Naive thymus-derived CD4-positive, alpha-beta T cell (primary cell): ENCODE measurements around the gene HERPUD1. TPM values are rescaled to one million over a fixed set of nuclear protein-coding genes. Genes with fewer than 3 reads are reported as not detected.
"Not testable (repeated sequence)": the region's sequence is repeated elsewhere in the genome, so short reads cannot be mapped to it uniquely, and the experiment has no call there.

Experiments used
- ATAC-seq: fragments of 150-1000 bp; cut with Tn5 transposase; 2 replicates; pipeline ENCODE4 v1.10.0; 2021; ENCODE audit warnings: mild to moderate bottlenecking, moderate library complexity
- CTCF ChIA-PET: fragments of 350-600 bp; sonication (Branson Sonifier 250); formaldehyde crosslinking; loops from one replicate; lab custom pipeline; 2021; ENCODE audit warnings: antibody characterized with exemption; lab: Charles Lee
- POLR2A ChIA-PET: fragments of 350-600 bp; sonication (Branson Sonifier 250); formaldehyde crosslinking; loops from one replicate; lab custom pipeline; 2021; ENCODE audit warnings: antibody characterized with exemption, inconsistent platforms; lab: Charles Lee
- DNase-seq, 9 donors: peaks; one replicate each; pipeline versions ENCODE4 v3.0.0 to v3.0.0-alpha.2; 2020 to 2022; ENCODE audit warnings: mixed read lengths in 1 of 9
- H3K27ac ChIP-seq: one replicate; pipeline ENCODE4 v1.7.0; 2013; ENCODE audit warnings: mild to moderate bottlenecking, low read depth, low read length, moderate library complexity
- H3K27me3 ChIP-seq, 2 donors: one replicate each; pipeline ENCODE4 v1.7.0; 2013; ENCODE audit warnings: low read length in 2 of 2, mild to moderate bottlenecking in 2 of 2, moderate library complexity in 2 of 2; ENCODE audit not compliant: control insufficient read depth in 2 of 2, insufficient read depth in 2 of 2
- H3K36me3 ChIP-seq, 3 experiments: 1 replicate in 2 of 3; 2 replicates in 1 of 3; pipeline ENCODE4 v1.7.0; 2013; ENCODE audit warnings: low read length in 3 of 3, mild to moderate bottlenecking in 3 of 3, moderate library complexity in 1 of 3; ENCODE audit not compliant: insufficient read depth in 3 of 3, control insufficient read depth in 2 of 3
- H3K4me1 ChIP-seq, 2 donors: one replicate each; pipeline ENCODE4 v1.7.0; 2013; ENCODE audit warnings: low read length in 2 of 2, mild to moderate bottlenecking in 2 of 2, moderate library complexity in 1 of 2; ENCODE audit not compliant: control insufficient read depth in 2 of 2, insufficient read depth in 2 of 2
- H3K4me3 ChIP-seq: 2 replicates; pipeline ENCODE4 v1.7.0; 2013; ENCODE audit warnings: mild to moderate bottlenecking, low read length
- H3K9me3 ChIP-seq, 3 experiments: 1 replicate in 2 of 3; 2 replicates in 1 of 3; pipeline ENCODE4 v1.7.0; 2013; ENCODE audit warnings: low read length in 3 of 3; ENCODE audit not compliant: control insufficient read depth in 2 of 3
- H3K27ac Mint-ChIP-seq, 9 donors: one replicate each; pipeline ENCODE4 v1.8.0; 2020 to 2022; ENCODE audit warnings: mixed read lengths in 9 of 9, mild to moderate bottlenecking in 8 of 9, moderate library complexity in 5 of 9, inconsistent platforms in 2 of 9
- H3K27me3 Mint-ChIP-seq, 5 donors: one replicate each; pipeline ENCODE4 v1.8.0; 2021 to 2022; ENCODE audit warnings: mixed read lengths in 5 of 5, mild to moderate bottlenecking in 1 of 5
- H3K36me3 Mint-ChIP-seq, 5 donors: one replicate each; pipeline ENCODE4 v1.8.0; 2020 to 2022; ENCODE audit warnings: mixed read lengths in 5 of 5, mild to moderate bottlenecking in 3 of 5, inconsistent platforms in 1 of 5
- H3K4me1 Mint-ChIP-seq, 7 donors: one replicate each; pipeline ENCODE4 v1.8.0; 2020 to 2022; ENCODE audit warnings: mixed read lengths in 7 of 7, mild to moderate bottlenecking in 3 of 7, inconsistent platforms in 1 of 7
- H3K4me3 Mint-ChIP-seq, 10 donors: one replicate each; pipeline ENCODE4 v1.8.0; 2020 to 2022; ENCODE audit warnings: mild to moderate bottlenecking in 10 of 10, mixed read lengths in 10 of 10, moderate library complexity in 6 of 10, inconsistent platforms in 2 of 10
- H3K9me3 Mint-ChIP-seq, 11 donors: one replicate each; pipeline ENCODE4 v1.8.0; 2020 to 2022; ENCODE audit warnings: mixed read lengths in 11 of 11, mild to moderate bottlenecking in 4 of 11, inconsistent platforms in 1 of 11, moderate library complexity in 1 of 11
- intact Hi-C, 2 donors: fragments of 100-400 bp; cut with micrococcal nuclease; formaldehyde crosslinking; loops; one replicate each; pipeline ENCODE4 v1.15.1; 2023
- polyA plus RNA-seq, 2 donors: library from polyadenylated mRNA; unstranded; fragments of 300-500 nt; fragmentation: Illumina TruSeq; gene quantifications; one replicate each; pipeline ENCODE4 v1.2.3, GENCODE V29; 2021
- total RNA-seq, 6 experiments: library from RNA in 5 of 6; stranded (reverse) in 5 of 6; gene quantifications; 1 replicate in 5 of 6; 2 replicates in 1 of 6; pipeline ENCODE4 v1.2.3 and lab custom pipeline; 2021 to 2026

The HERPUD1 gene
- total RNA-seq (100 to 1,000 TPM; 102 to 226 (median 131) TPM), polyA plus RNA-seq (10 to 100 TPM; 42.0 to 61.8 TPM), total RNA-seq (lab: John Stamatoyannopoulos, UW) (232 reads per million, percentile 94 among the genes with 10 or more reads in this experiment)

- Histone ChIP-seq H3K27me3 (no peaks in the 10 kb centered on the region), H3K9me3 (no peaks in the 10 kb centered on the region), H3K36me3 (peaks cover 0 to 30% (median 16%) of the 10 kb centered on the region in 3 experiments), H3K27ac (peak within 1 kb of the TSS; percentile 98), H3K4me1 (peaks cover 13 to 18% of the 10 kb centered on the region in 2 donors), H3K4me3 (peak within 1 kb of the TSS; percentile 94)
- ChIA-PET CTCF (interaction anchor here (0.5 to 1.5 kb wide), 4 partner anchors 9 to 151 kb away, joined by 3 to 6 read pairs (median 4); no protein-coding TSS in a partner anchor), POLR2A (interaction anchor here (0.6 to 4.0 kb wide), 34 partner anchors 9 to 1067 kb away, joined by 3 to 38 read pairs (median 5); partner anchors contain the start of genes NLRC5, PSME3IP1, RSPRY1 and SLC12A3)
- H3K9me3 Mint-ChIP-seq = no peaks in the 10 kb centered on the region
- intact Hi-C loops = loop anchor here (1.0 to 10.0 kb wide), 19 partner anchors 8 to 1055 kb away; partner anchors contain the start of genes NLRC5 (in 2 of the 2), NUDT21 (in 2 of the 2), NUP93 (in 2 of the 2) and OGFOD1 (in 2 of the 2)
- DNase-seq (peak; percentile 96 to 99 (median 99)), ATAC-seq (peak; percentile 96)
- H3K36me3 Mint-ChIP-seq = peaks cover 4 to 36% (median 7%) of the 10 kb centered on the region in 5 donors
- peak within 1 kb of the TSS; percentile 97 to 99 (median 98) for H3K4me3 Mint-ChIP-seq
- H3K4me1 Mint-ChIP-seq = peaks cover 18 to 52% (median 38%) of the 10 kb centered on the region in 7 donors
- no peaks in the 10 kb centered on the region for H3K27me3 Mint-ChIP-seq
- peak within 1 kb of the TSS; percentile 96 to 99 (median 97) for H3K27ac Mint-ChIP-seq
These were observed at the start of gene HERPUD1 for GRCh38 chr16:56931892-56932720. TSS of gene HERPUD1 (plus strand) at chr16:56932142. CDS start at chr16:56932245, 103 bp downstream.

DNA sequence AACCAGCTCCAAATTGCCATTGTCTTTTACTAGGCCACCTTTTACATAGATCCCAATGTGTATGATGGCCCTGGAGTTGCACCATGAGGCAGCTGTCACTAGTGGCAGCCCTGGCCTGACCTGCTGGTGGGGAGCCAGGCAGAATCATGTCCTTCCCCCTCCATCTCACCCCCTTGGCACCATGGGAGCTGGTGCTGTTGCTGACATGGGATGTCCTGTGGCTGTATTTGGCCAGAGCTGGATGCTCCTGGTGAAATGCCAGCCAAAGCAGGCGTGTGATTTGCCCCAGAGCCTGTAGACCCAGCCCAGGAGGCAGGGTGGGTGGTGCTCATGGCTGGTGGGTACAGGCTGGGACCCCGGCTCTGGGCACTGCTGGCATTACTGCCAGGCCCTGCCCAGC is 48.4 kb upstream of the HERPUD1 start:
- Histone ChIP-seq H3K4me1 (no peaks in the 10 kb centered on the region), H3K36me3 (no peaks in the 10 kb centered on the region), H3K9me3 (no peaks in the 10 kb centered on the region), H3K4me3 (no peak overlapping the region), H3K27me3 (no peaks in the 10 kb centered on the region), H3K27ac (no peak overlapping the region)
- ChIA-PET CTCF (interaction anchor here (0.7 kb wide), 1 partner anchor 467 kb away, joined by 3 read pairs; no protein-coding TSS in a partner anchor), POLR2A (interaction anchor here (0.6 kb wide), 1 partner anchor 48 kb away, joined by 3 read pairs; the partner anchor contains the start of gene HERPUD1)
- Mint-ChIP-seq H3K36me3 (no peaks in the 10 kb centered on the region), H3K4me1 (peaks cover 0 to 2% (median 0%) of the 10 kb centered on the region in 7 donors), H3K9me3 (no peaks in the 10 kb centered on the region), H3K27ac (no peak overlapping the region), H3K27me3 (no peaks in the 10 kb centered on the region), H3K4me3 (no peak overlapping the region)
- intact Hi-C loops = no loop called here
- DNase-seq = no peak
- no peak for ATAC-seq

DNA sequence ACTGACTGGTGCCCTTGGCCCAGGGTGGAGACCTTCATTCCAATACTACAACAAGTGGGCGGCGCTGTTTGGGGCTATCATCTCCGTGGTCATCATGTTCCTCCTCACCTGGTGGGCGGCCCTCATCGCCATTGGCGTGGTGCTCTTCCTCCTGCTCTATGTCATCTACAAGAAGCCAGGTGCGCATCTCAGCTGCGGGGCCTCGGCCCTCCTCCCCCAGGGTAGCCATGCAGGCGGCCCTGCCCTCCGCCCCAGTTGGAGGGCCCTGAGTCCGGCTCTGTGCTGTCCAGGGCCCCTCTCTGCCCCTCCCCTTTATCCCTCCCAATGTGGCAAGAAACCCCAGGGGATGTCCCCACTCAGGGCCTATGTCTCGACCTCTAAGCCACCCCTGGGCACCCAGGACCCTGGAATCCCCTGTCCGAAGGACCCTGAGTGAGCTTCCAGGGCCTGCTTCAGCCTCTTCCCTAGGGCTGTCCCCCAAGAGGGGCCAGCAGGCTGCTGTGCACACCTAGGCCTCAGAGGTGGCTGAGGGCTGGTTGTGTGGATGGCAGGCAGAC is 47.8 kb upstream of the HERPUD1 start:
- no peaks in the 10 kb centered on the region for H3K9me3 Mint-ChIP-seq
- H3K4me1 Mint-ChIP-seq = peaks cover 0 to 2% (median 0%) of the 10 kb centered on the region in 7 donors
- ATAC-seq (no peak), DNase-seq (no peak)
- no peak overlapping the region for H3K4me3 ChIP-seq
- no peaks in the 10 kb centered on the region for H3K9me3 ChIP-seq
- POLR2A ChIA-PET = interaction anchor here (0.6 kb wide), 1 partner anchor 48 kb away, joined by 3 read pairs; the partner anchor contains the start of gene HERPUD1
- H3K27ac ChIP-seq = no peak overlapping the region
- no peak overlapping the region for H3K4me3 Mint-ChIP-seq
- no peaks in the 10 kb centered on the region for H3K36me3 ChIP-seq
- no peaks in the 10 kb centered on the region for H3K27me3 Mint-ChIP-seq
- H3K27me3 ChIP-seq = no peaks in the 10 kb centered on the region
- CTCF ChIA-PET = interaction anchor here (0.6 kb wide), 1 partner anchor 11 kb away, joined by 6 read pairs; no protein-coding TSS in a partner anchor
- H3K4me1 ChIP-seq = no peaks in the 10 kb centered on the region
- no peaks in the 10 kb centered on the region for H3K36me3 Mint-ChIP-seq
- no peak overlapping the region for H3K27ac Mint-ChIP-seq
- intact Hi-C loops = no loop called here

GRCh38 chr16:56884929-56885328 is 47.0 kb upstream of the HERPUD1 start:
- H3K4me3 ChIP-seq, H3K4me1 Mint-ChIP-seq, ATAC-seq, H3K9me3 ChIP-seq, H3K4me1 ChIP-seq, H3K27ac ChIP-seq, DNase-seq, H3K9me3 Mint-ChIP-seq, H3K27me3 ChIP-seq, intact Hi-C loops, H3K27me3 Mint-ChIP-seq, POLR2A ChIA-PET, H3K27ac Mint-ChIP-seq, H3K4me3 Mint-ChIP-seq, H3K36me3 ChIP-seq, H3K36me3 Mint-ChIP-seq: not testable (repeated sequence)
- CTCF ChIA-PET = interaction anchor here (0.6 kb wide), 1 partner anchor 10 kb away, joined by 6 read pairs; no protein-coding TSS in a partner anchor

GRCh38 chr16:56885446-56886162 is 46.3 kb upstream of the HERPUD1 start:
- H3K27me3 ChIP-seq = no peaks in the 10 kb centered on the region
- H3K27ac Mint-ChIP-seq = no peak overlapping the region
- H3K27ac ChIP-seq = no peak overlapping the region
- no peaks in the 10 kb centered on the region for H3K36me3 ChIP-seq
- H3K4me1 Mint-ChIP-seq = no peaks in the 10 kb centered on the region
- H3K27me3 Mint-ChIP-seq = peaks cover 0 to under 1% (median 0%) of the 10 kb centered on the region in 5 donors
- DNase-seq (no peak), ATAC-seq (no peak)
- H3K4me3 Mint-ChIP-seq = no peak overlapping the region
- no peaks in the 10 kb centered on the region for H3K9me3 Mint-ChIP-seq
- no peaks in the 10 kb centered on the region for H3K9me3 ChIP-seq
- H3K36me3 Mint-ChIP-seq = no peaks in the 10 kb centered on the region
- no peak overlapping the region for H3K4me3 ChIP-seq
- POLR2A ChIA-PET = no interaction called here
- intact Hi-C loops = no loop called here
- CTCF ChIA-PET = no interaction called here
- no peaks in the 10 kb centered on the region for H3K4me1 ChIP-seq

DNA sequence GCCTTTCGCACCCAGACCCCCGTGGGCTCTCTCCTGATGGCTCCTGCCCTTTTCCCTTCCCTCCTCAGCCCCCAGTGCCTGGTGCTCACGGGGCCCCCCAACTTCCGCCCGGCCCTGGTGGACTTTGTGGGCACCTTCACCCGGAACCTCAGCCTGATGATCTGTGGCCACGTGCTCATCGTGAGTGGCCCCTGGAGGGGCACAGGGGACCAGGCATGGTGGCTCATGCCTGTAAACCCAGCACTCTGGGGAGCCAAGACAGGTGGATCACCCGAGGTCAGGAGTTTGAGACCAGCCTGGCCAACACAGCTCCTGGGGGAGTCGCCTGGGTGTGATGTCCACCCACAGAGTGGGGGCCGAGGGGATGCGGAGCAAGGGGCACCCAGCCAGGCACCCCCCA is 45.6 kb upstream of the HERPUD1 start:
- no peaks in the 10 kb centered on the region for H3K36me3 Mint-ChIP-seq
- ChIA-PET POLR2A (no interaction called here), CTCF (no interaction called here)
- no peak overlapping the region for H3K4me3 Mint-ChIP-seq
- no peaks in the 10 kb centered on the region for H3K9me3 Mint-ChIP-seq
- DNase-seq = no peak
- no peak overlapping the region for H3K27ac Mint-ChIP-seq
- Histone ChIP-seq H3K27ac (no peak overlapping the region), H3K36me3 (no peaks in the 10 kb centered on the region), H3K4me3 (no peak overlapping the region), H3K9me3 (no peaks in the 10 kb centered on the region), H3K4me1 (no peaks in the 10 kb centered on the region), H3K27me3 (no peaks in the 10 kb centered on the region)
- ATAC-seq = no peak
- peaks cover 0 to 2% (median 0%) of the 10 kb centered on the region in 5 donors for H3K27me3 Mint-ChIP-seq
- intact Hi-C loops = no loop called here
- H3K4me1 Mint-ChIP-seq = no peaks in the 10 kb centered on the region
